Skin of body (tissue), 2 donors: ENCODE measurements around the gene RGS19. TPM values are rescaled to one million over a fixed set of nuclear protein-coding genes. Genes with fewer than 3 reads are reported as not detected.

Experiments used
- DNase-seq: peaks from one replicate; lab custom pipeline; 2025; lab: John Stamatoyannopoulos, UW
- total RNA-seq: library from RNA; depleted of rRNA; stranded (reverse); fragments of >200 nt; gene quantifications from one replicate; pipeline ENCODE4 v1.2.3, GENCODE V29; 2014

The RGS19 gene
- total RNA-seq, 1 donor from 2014 or later = 6.6 TPM

DNA sequence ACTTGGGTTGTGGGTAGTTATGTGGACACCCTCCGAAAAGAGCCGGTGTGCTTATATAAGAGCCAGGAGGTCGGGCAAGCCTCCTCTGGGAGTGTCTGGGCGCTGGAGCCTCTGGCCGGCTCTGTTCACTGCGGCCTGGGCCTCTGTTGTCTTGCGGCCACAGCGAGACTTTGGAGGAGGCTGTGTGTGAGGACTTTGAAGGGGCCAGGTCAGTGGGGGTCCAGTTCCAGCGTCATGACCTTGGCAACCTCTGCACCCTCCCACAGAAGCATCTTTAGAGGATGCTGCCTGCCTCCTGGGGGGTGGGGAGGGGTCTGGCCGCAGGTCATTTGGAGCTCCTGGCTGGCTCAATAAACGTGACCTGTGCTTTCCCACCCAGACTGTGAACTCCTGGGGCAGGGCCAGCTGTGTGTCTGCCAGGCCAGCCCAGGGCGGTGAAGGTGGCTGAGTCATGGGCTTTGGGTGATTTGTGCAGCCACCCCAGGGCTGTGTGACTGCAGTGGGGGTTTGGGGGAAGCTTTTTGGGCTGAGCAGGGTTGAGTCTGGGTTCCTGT lies 15.1 kb downstream of the RGS19 start:
- no peak for DNase-seq

DNA sequence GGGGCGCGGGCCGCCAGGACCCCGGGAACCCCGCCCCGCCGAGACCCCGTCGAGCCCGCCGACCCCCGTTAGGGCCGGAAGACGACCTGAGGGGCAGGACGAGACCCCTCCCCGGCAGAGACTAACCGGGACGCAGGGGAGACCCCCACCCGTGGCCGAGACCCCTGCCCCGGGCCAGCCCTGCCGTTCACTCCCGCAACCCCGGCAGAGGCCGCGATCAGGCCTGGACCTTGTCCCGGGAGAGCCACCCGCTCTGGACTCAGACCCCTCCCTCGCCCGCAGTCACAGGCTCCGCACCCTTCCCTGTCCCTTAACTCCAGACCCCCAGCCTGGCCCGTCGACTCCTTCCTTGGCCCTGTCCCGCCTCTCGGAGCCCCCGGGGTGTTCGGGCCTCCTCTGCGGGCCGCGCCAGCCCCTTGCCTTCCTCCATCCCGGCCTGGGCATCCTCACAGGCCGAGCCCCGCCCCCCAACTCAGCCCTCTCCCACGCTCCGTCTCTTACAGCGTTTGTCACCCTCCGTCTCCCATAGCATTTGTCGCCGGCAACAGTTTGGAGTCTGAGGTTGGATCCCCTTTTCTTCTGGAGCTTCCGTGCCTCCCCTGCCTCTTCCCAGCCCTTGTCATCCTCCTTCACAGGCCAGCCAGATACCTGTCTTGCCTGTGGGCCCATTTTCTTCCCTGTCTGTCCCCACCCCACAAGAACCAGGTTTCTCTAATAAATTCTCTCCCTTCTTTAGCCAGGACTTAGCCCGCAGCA lies 15.8 kb downstream of the RGS19 start:
- no peak for DNase-seq

DNA sequence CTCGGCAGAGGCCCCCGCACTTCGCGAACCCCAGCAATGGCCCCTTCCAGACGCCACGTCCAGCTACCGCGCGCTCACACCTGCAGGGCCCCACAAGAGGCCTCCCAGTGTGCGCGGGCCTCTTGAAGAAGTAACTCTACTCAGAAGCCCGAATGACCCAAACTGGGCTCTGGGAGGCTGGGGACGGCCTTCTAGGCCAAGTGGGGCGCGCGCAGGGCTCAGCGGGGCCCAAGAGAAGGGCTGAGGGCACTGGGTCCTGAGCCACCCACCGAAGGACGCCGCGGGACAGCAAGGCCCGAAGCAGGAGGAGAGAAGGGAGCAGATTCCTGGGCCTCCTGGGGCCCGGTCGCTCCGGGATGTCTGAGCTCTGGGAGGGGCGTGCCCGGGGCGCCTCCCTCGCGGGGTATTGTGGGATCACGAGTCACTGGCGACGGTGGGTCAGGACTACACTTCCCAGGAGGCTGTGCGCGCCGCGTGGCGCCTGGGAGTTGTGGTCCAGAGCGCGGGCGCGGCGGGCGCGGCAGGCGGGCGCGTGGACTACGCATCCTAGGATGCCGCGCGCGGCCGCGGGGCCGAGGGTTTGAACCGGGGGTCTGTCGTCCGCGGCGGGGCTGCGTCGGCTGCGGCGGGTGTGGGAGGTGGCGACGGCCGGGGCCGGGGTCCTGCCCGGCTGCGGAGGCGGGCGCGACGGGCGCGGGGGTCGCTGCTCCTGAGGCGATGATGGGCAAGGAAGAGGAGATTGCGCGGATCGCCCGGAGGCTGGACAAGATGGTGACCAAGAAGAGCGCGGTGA lies 16.5 kb downstream of the RGS19 start, which contains the start of gene TCEA2:
TCEA2 (plus strand) TSS at position 603 of the 793 bp plus-strand sequence; CDS start at position 718, 115 bp downstream.
- DNase-seq = peak; percentile 93

DNA sequence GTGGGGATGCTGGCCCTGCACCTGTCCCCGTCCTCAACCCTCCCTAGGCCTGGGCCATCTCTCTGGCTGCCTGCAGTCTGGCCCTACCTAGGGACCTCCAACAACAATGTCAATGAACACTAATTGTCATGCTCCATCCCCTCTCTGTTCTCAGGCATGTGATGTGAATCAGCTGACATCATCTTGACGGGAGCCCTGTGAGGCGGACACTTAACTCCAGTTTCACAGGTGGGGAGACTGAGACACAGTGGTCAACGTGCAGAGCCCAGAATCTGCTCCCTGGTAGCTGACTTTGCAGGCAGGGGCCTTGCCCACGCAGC lies 17.1 kb downstream of the RGS19 start:
- no peak for DNase-seq

DNA sequence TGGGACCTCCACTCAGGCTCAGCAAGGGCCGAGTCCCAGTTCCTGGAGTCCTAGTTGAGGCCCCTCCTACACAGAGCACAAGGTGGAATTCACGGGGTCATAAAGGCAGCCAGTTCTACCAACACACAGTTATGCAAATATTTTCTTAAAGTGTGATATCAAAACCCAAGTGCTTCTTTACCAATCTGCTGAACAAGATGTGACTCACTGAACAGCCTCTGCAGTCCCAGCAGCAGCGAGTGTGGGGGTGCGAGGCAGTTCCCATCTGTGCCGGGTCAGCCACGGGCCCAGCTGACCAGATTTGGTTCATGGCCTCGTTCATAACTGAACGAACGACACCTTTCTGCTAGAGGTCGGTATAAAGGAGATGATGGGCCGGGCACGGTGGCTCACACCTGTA lies 20.8 kb downstream of the RGS19 start:
- no peak for DNase-seq

DNA sequence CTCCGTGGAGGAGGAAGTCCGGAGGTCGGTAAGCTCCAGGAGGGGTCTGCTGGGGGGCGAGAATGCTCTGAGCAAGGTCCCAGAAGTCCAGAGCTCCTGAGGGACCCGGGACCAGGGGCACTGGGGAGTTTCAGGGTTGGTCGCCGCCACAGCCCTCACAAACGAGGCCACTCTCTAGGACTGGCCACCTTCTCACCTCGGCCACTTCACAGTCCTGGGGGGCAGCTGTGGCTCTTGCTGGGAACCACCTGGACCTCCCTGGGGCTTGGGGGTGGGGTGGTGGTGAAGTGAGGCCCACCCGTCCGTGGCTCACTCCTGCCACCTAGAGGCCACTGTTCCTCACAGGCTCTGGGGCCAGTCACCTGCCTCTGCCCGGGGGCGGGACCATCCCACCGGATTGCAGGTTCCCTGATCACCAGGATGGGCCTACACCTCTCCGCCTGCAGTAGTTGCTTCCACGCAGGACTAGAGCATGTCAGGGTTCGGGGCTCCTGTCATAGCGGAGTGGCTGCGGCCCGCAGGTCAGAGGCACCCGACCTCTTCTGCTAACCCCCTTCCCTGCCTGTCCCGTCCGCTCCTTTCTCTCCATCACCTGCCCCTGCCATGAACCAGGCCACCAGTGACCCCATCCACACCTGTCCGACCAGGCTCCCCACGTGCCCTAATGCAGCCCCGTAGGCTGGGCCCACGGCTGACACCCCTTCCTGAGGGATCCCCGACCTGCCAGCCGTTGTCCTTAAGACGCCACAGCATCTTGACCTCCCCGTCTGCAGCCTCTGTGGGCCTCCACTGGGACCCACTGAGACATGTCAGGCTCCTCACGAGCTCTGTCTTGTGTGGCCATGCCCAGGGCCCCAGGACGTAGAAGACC lies 21.5 kb downstream of the RGS19 start:
- no peak for DNase-seq

DNA sequence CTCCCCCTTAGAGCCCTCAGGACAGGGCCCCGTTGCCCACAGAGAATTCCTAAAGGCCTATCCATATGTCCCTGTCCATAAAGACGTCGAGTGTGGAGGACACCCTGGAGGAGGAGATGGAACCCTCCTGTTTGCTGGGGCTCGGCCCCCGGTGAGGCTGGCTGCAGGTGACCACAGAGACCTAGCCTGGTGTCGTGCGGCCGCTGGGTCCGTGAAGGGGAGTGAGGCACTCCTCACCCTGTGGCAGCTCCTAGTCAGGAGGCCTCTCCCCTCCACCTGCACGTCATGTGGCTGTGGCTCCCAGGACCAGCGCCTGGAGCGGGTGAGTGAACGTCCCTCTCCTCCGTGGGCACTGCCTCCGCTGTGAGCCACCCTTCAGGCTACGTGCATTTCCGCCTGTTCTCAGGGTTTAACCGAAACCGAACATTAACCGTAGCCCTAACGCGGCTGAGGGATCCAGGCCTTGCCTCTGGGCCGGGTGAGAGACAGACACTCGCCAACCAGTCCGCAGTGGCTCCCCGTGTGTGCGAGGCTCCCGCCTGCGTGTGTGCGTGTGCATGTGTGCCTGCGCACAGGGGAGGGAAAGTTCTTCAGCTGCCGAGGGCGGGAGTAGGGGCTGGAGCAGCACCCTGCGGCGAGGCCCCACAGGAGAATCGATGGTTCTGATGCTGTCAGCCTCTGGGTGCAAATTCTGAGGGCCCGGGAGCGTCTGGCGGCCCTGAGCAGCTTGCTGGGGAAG lies 22.3 kb downstream of the RGS19 start:
- DNase-seq = no peak

DNA sequence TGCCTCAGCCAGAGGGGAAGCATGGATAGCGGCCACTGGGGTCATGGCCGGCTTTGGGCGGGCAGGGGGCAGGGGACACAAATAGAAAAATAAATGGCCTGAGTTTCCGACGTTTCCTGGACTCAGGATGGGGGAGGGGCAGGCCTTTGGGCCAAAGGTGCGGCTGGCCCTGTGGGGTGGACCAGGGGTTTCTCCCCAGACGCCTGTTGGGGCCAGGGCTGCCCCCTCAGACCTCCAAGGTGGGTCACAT lies 22.8 kb downstream of the RGS19 start:
- no peak for DNase-seq

DNA sequence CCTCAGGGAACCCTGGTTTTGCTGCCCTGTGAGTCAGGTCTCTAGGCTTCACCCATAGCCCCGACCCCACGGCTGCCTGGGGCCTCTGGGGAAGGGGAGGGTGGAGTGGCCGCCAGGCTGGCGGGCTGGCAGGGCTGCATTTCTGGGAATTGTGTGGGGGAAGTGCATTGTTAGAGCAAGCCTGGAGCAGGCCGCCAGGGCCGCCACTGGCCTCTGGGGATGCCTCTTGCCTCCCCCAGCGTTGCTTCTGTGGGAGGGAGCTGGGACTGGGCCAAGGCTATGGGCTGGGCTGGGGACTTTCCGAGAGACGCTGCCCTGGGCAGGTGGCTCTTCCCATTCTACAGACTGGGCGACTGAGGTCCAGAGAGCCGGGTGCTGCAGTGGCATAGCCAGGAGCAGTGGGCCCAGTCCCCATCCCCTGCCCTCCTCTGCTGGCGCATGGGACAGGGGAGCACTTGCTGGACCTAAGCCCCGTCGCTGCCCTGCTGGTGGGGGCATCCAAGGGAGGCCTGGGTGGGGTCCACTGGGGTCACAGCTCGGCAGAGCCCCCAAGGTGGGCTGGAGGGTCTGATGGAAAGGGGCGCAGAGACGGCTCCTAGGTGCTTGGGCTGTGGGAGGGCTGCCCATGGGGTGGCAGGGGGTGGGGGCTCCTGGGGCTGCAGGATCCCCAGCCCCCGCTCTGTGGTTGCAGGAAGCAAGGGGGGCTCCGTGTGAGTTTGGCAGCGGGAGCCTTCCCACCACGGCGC lies 23.3 kb downstream of the RGS19 start:
- no peak for DNase-seq

DNA sequence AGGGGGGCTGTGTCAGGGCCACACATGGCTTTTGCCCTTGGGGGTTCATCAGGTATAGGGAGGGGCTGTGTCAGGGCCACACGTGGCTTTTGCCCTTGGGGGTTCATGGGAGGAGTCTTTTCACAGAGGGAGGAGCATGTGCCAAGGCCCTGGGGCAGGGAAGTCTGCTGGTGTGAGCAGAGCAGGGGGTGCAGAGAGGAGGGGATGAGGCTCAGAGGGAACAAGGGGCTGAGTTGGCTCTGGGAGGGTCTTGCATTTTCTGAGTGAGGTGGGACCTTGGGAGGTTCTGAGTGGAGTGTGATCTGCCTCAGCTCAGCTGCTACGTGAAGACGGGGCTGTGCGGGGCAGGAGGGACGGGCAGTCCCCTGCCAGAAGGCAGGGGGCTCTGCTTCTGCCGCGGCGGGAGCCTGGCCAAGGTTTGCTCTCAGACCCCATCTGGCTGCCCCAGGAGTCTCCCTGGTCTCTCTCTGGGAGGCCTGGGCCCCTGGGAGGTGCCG lies 23.9 kb downstream of the RGS19 start:
- DNase-seq = no peak

DNA sequence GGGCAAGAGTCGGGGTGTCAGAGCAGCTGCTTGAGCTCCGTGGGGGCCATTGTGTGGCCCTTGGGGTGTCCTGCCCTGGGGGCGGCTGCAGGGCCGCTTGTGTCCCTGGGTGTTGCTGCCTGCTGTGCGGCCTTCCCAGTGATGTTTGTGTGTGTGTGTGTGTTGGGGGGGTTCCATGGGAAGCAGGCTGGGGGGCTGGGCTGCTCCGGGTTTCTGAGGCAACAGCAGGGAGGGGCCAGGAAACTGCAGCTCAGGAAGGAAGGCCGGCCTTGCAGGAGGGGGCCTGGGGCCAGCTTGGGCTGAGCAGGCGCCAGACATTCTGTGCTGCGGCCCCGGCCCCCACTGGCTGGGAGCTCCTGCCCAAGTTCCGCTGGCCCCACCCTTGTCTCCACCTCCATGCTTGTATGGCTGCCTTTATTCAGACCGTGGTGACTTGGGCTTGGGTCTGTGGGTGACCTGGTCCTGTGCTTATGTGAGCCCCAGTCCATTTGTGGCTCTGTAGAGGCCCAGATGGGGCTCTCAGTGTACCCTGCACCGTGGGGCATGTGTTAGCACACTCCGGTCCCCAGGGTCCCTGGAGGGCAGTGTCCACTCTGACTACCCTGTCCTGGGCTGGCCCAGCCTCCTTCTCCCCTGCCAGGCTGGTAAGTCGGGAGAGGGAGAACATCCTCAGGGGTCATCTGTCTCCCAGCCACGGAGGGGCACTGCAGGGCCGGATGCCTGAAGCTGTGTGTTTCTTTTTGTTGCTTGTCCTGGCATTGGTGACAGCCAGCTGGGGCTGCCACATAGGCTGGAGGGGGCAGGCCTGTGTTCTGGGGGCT lies 25.3 kb downstream of the RGS19 start:
- DNase-seq = no peak

DNA sequence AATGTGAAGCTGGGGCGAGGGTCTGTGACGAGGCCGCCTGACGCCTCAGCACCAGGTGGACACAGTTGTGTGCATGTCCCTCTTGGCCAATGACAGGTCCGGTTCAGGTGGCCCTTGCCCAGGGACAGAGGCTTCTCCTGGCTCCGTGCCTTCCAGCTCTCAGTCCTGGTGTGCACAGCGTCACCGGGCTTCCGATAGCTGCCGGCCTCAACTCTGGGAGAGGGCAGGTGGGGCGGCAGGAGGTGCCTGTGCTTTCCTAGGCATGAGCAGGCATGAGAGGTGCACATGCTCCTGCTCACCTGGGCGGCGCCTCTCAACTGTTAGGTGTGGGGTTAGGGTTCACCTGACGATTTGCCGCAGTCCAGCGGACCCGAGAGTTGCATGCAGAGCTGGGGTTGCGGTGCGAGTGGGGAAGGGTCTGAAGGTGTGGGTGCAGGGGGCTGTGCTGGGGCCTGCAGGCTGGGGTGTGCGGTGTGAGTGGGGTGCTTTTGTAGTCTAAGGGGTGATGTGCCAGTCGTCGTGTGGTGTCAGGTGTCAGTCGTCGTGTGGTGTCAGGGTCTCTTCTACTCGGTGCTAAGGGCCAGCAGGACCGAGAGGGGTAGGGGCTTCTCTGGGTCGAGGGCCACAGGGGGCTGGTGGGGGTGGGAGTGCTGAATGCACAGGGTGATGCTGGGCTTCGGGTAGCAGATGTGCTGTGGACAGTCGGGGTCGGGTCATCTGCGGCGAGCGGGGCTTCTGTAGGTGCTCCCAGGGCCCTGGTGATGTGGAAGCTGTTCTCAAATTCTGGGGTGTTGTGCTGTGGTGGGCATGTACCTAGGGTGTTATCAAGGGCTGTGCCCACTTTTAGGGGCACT lies 26.1 kb downstream of the RGS19 start:
- no peak for DNase-seq

DNA sequence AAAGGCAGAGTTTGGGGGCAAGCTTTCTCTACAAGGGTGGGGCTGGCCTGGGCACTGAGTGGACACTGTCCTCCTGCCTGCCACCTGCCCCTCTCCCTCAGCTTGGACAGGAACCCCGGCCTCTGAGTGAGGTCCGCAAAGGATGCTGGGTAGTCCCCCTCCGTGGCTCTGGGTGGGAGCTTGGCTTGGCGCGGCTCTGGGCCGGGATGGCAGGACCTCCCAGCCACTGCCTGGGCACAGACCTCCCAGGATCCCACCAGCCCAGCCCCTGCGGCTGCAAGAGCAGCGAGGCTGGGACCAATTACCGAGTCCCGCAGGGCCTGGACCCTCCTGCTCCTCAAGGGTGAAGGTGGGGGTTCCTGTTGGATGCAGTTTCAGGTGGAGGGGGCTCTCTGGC lies 27.0 kb downstream of the RGS19 start:
- no peak for DNase-seq

DNA sequence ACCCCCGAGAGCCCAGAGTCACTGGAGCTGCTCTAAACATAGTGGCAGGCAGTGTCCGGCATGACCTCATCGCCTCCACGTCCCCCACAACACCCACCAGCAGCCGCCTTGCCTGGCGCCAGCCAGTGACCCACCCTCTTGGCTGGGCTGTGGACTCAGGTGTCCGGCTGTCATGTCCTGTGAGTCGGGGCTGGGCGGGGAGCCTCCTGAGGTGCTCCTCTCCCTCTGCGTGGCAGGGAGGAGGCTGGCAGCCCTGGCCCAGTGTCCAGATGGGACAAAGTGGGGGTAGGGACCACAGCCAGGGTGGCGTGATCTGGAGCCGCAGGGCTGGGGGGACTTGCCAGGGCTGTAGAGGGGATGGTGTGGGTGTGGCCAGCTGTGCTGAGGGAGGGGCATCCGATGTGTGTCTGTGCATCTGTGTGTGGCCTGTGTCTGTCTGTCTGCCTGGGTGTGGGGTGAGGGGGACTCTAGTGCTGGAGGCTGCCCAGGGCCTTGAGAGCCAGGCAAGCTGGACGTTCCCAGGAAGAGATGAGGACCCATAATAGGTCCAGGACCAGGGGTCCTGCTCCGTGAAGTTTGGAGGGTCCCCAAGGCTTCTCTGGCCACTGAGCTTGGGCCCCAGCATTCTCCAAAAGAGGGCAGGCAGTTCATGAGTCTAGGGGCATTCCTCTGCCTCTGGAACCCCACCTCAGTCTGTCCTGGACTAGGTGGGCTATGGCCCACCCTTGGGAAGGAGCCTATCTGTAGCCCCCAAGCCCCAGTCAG lies 27.6 kb downstream of the RGS19 start:
- DNase-seq = no peak

DNA sequence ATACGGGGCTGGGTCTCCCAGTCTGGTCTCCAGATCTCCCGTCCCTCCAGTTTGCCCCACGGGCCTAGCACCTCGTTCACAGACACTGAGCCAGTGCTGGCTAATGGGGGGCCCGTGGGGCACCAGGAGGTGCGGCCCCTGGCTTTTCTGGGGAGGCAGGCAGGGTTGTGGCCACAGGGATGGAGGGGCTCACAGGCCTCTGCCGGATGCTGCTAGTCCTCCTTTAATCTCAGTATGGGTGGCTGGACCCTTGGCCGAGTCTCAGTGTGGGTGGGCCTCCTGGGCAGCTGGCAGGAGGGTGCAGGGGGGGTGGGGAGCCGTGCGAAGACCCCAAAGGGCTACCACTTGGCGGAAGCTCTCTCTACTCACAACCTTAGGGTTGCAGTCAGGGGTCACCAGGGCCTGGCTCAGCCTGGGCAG lies 28.3 kb downstream of the RGS19 start:
- no peak for DNase-seq

DNA sequence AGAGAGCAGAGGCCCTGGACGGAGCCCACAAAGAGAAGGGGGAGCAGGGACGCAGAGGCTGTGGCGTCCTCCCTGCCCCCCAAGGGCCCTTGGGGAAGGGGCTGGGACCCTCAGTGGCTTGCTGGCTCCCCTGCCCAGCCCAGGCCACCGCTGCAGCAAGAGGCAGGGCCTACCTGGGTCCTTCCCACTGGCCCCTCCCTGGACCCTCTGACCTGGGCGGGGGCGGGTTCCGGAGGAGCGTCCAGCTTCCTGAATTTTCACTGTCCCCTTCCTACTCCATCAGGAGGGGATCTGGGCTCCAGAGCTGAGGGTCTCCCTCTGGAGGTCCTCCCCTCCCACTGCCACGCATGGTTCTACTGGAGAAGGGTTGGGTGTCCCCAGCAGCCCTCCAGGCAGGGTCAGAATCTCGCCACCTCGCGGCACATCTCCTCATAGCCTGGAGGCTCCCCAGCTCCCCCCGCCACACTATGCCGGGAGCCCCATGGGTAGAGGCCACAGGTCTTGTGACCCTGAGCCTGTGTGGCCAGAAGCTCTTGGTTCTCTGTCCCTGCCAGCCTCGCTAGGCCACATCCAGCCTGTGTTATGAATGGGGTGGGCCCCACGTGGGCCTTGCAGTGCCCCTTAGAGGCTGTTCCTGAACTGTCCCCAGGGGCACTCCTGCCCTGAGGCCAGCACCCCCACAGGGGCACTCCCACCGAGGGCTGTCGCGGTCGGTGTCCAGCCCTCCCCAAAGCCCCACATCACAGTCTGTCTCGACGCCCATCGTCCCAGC lies 28.9 kb downstream of the RGS19 start:
- no peak for DNase-seq

DNA sequence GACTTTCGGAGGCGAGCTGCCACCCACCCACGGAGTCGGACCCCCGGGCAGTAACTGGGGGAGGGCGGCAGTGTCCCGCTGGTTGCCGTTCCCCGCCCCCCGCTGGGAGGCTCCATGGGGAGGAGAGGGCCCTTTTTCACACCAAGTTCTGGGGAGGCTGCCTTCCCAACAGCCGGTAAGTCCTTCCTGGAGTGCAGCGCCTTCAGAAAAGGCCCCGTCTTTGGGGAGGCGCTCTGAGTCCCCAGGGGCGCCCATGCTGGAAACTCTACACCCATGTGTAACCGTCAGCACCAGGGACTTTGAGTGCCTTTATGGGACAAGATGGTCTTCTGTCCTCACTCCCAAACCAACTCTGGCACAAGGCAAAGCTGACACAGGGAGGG lies 29.4 kb downstream of the RGS19 start:
- DNase-seq = no peak
